GM18508 (cell line): ENCODE data around the gene SLC28A1.

Experiments used
- ATAC-seq: cut with Tn5 transposase; IDR thresholded peaks from one replicate; pipeline ENCODE4 v1.9.1; 2021; ENCODE audit warnings: moderate number of reproducible peaks; ENCODE audit not compliant: insufficient read depth, unreplicated experiment

Gene SLC28A1

DNA sequence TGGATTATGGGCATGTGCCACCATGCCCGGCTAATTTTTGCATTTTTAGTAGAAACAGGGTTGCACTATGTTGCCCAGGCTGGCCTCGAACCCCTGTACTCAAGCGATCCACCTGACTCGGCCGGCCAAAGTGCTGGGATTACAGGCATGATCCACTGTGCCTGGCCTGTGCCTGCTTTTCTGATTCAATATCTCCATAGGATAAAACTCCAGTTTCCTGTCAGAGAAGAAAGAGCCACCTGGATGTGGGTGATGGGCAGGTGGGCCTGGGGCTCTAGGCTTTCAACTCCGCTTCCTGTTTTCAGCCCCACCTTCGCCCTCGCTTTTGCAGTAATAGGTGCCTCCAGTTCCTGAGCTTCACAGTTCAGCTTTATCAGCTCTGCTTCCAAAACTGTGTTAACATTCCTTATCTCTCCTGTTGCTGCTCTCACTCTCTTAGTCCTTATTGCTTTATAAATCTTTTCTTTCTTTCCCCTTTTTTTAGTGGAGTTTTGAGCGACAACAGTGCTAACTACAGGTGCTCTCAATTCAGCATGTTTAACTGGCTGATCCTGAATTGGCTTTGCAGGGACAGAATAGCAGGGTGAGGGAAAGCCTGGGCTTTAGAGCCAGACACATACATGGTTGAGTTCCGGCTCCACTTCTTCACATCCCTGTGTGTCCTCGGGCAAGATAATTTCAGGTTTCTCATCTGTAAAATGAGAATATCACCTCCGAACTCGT lies 76.1 kb downstream of the SLC28A1 start:
- ATAC-seq, result no peak

- no peak for ATAC-seq
Measured at GRCh38 chr15:84961114-84961452, 76.6 kb downstream of the SLC28A1 start.

- no peak for ATAC-seq
Measured at GRCh38 chr15:84961707-84962106, 77.2 kb downstream of the SLC28A1 start.

- no peak for ATAC-seq
Measured at GRCh38 chr15:84962955-84963354, 78.5 kb downstream of the SLC28A1 start.

GRCh38 chr15:84967380-84967779 lies 82.9 kb downstream of the SLC28A1 start:
- ATAC-seq, result no peak

GRCh38 chr15:84968301-84968700 lies 83.8 kb downstream of the SLC28A1 start:
- ATAC-seq, result no peak

DNA sequence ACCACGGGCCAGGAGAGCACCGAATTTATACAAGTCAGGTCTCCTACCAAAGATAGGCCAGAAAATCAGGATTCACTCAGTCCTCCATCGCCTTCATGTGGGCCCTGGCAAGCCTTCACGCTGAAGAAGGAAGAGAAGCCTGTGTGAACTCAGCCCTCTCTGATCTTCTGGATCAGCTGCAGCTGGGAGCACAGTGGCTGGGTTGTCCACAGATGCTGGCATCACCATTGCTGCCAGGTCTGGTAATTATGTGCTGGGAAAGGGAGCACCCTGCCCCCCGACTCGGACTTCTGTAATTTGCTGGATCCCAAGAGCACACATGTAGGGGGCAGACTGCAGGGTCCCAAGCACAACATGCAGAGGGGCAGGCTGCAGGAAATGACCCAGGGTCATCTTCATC lies 84.8 kb downstream of the SLC28A1 start:
- no peak for ATAC-seq

- ATAC-seq, result no peak
Measured at GRCh38 chr15:84970843-84971242, 86.4 kb downstream of the SLC28A1 start.

- no peak for ATAC-seq
Measured at GRCh38 chr15:84973492-84974460, 89.3 kb downstream of the SLC28A1 start.

- no peak for ATAC-seq
Measured at GRCh38 chr15:84975871-84976351, 91.4 kb downstream of the SLC28A1 start.

DNA sequence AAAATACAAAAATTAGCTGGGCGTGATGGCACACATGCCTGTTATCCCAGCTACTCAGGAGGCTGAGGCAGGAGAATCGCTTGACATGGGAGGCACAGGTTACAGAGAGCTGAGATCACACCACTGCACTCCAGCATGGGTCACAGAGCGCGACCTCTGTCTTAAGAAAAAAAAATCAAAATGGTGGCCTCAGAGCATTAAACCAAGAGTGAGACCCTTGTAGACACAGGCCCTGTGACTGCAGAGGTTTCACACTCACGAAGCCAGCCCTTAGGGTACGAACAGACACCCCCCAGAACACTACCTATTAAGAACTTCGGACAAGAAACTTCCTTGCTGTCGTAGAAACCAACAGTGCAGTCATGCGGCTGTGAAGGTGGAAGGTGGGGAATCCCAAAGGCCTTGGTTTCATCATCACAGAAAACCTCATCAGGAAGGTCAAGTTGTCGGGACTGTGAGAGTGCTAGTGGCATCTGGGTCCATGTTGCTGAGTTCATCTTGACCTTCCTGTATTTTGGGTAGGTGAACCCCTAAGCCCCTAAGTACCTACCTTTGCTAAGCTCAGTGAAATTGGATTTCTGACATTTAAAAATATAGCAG lies 92.4 kb downstream of the SLC28A1 start:
- ATAC-seq, result no peak

- no peak for ATAC-seq
Measured at GRCh38 chr15:84979651-84980050, 95.2 kb downstream of the SLC28A1 start.

DNA sequence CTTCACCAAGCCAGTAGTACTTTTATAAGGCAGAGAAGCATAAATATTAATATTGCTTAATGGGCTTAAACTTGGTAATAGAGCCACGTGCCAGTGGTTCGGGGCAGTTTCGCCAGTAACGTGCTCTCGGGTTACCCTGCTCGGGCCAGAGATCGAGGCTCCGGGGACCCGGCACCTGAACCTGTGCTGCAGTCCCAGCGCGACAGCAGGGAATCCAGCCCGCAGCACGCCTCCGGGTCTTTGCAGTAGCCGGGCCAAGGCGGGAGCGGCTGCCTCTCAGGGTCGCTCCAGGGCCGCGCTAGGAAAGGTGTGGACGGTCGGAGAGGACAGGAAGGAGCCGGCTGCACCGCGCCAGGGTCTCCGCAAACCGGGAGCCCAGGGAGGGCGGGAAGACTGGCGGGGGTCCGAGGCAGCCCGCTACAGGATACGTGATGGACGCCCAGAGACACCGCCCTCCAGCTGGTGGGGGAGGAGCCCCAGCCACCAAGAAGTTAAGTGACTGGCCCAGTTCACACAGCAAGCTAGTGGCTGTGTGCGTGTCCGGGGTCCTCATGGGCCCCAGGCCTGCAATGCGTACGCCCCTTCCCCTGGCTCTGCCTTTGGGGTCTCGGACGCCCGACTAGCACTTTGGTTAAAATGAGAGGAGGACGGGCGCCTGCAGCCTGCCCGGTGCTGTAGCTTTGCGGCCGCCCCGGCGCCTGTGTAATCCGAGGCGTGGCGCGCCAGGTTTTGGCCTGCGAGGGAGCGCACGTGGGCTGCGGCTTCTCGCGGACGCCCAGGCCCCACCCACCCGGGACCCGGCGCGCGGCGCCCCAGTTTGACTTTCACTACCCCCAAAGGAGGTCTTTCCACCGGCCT lies 96.0 kb downstream of the SLC28A1 start:
- ATAC-seq, result peak; percentile 37

DNA sequence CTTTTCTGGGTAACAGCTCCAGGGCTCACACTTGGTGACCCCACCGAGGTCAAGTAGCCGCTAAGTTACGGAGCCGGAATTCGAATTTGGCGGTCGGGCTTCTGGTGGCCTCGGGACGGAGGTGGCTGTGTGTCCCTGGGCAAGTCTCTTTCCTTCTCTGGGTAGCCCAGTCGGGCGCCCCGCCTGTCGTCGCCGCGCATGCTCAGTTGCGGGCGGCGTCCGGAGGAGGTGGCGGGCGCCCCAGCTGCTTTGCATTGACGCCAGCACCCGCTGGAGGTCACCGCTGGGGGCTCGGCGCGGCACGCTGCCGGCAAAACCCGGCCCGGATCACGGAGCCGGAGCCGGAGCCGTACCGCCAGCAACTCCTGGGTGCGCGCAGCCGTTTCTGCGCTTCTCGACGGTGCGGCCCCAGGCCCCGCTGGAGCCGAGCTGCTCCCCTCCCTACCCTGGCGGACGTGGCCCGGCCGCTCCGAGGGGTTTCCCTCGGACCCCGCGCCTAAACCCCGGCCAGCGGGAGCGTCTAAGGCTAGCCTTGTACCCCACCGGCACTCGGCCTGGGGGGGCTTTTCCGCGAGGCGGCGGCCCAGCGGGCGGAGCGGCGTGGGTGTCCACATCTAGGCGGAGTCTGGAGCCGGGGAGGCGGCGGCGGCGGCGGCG lies 96.7 kb downstream of the SLC28A1 start:
- ATAC-seq, result peak; percentile 23

DNA sequence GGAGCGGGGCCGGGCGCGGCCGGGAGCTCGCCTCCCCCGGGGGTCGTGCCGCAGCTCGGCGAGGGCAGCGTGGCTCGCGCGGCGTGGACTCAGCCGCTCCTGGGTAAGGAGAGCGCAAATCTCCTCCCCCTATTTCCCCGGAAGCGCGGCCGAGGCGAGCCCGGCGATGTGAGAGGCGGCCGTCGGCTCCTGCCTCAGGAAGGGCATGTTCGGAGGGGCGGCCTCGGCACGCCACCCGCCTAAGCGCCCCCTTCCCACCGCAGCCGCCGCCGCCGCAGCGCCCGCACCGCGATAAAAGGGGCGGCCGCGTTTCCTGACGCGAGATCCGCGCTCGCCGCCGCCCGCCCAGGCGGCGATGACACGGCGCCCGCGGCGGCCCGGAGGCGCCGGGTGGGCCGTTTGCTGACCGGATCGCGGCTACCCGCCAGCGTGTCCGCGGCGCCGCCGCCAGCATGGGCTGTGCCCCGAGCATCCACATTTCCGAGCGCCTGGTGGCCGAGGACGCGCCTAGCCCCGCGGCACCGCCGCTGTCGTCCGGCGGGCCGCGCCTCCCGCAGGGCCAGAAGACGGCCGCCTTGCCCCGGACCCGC lies 97.3 kb downstream of the SLC28A1 start, which contains the start of gene PDE8A:
Gene PDE8A, plus strand, starts transcription at position 146 of the 590 bp plus-strand sequence. Its CDS starts 307 bp downstream, at position 453.
- ATAC-seq, result peak; percentile 6

- ATAC-seq, result no peak
Measured at GRCh38 chr15:84982301-84982920, 97.9 kb downstream of the SLC28A1 start.

- no peak for ATAC-seq
Measured at GRCh38 chr15:84983294-84983693, 98.8 kb downstream of the SLC28A1 start.

- ATAC-seq, result no peak
Measured at GRCh38 chr15:84983711-84984110, 99.2 kb downstream of the SLC28A1 start.

- ATAC-seq, result no peak
Measured at GRCh38 chr15:84985158-84985557, 100.7 kb downstream of the SLC28A1 start.
